GM18861 (cell line): Measurements from ENCODE around the gene CCDC39.
A peak's percentile ranks its signal among the peaks of the same experiment; 100 is the strongest.

Experiments used
- ATAC-seq: cut with Tn5 transposase; IDR thresholded peaks from one replicate; pipeline ENCODE4 v1.9.1; 2021; ENCODE audit not compliant: unreplicated experiment

Gene CCDC39

DNA sequence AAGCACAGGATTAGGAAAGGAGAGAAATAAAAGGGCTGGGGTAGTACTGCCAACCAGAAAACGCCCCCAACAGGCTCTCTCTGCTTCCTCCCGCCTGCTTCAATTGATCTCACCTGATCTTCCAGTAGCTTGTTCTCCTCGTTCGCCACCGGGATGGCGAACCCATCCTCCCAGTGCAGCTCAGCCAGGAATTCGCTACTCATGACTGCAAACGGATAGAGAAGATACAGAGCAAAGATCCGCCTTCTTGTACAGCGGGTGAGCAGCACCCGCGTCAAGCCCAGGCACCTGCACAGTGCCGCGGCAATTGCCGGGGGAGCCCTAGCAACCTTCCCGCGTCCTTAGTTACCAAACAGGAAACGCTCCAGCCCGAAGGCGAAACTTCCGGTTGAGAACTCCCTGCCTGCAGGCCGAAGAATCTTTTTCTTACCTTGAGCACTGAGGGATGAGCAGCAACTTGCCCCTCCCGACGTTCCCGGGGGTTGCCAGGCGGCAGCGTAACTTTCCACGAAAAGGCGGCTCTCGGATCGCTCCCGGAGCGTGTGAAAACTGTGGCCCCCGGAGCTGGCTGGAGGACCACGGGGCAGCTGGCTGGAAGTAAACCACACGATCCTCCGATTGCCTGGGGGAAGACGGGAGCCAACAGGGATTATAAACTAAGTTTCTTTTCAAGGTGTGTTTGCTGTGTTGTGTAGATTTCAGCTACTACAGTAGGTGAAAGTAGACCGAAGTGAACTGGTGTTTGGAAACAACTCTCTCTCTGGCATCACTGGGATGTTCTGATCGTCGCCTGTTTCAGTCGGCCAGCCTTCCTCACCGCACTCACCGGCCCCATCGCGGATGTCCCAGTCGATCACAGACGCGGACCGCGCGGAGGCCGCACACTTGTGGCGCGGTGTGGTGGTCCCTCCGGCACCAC is at the start of gene CCDC39:
CCDC39 (minus strand) TSS at position 312 of the 919 bp plus-strand sequence; CDS start at position 203, 109 bp downstream.
- peak; percentile 98 for ATAC-seq

GRCh38 chr3:180720012-180720411 is 40.7 kb upstream of the CCDC39 start:
- no peak for ATAC-seq

GRCh38 chr3:180707896-180708295 is 28.6 kb upstream of the CCDC39 start:
- no peak for ATAC-seq

- no peak for ATAC-seq
These were observed 26.3 kb upstream of the CCDC39 start for GRCh38 chr3:180705619-180706018.

DNA sequence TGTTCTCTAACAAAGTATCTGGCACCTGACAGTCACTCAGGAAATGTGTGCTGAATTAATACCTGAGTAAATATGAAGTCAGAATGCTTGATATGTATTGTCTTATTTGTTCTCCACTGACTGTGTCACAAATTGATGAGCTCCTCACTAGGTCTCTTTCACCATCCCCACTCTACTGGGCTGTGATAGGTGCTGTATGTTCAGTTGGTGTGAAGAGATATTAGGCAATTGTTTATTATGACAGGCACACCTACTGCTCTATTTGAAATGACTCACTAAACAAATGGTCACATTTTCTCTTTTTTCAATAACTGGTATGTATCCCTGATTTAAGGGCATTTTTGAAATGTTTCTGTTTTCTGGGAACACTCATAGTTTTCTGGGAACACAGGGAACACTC is 25.2 kb upstream of the CCDC39 start:
- ATAC-seq, result no peak

DNA sequence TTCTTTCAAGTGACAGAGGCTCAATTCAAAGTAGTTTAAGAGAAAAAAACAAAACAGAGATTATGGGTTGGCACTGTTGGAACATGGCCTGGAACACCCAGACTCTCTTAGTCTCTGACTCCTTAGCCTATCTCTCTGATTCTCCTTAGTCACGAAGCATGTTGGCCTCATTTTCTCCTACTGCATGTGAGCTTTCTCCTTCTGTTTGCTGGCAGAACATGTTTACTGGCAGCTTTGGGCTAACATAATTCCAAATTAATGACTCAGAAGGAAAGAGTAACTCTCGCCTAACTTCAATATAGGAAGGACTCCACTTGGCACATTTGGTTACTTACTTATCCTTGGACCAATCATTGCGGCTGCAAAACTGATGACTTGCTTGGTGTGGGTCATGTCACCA is 21.7 kb upstream of the CCDC39 start:
- ATAC-seq, result no peak

GRCh38 chr3:180698760-180699270 is 19.5 kb upstream of the CCDC39 start:
- no peak for ATAC-seq

- no peak for ATAC-seq
These were observed 15.0 kb upstream of the CCDC39 start for GRCh38 chr3:180694321-180694720.

DNA sequence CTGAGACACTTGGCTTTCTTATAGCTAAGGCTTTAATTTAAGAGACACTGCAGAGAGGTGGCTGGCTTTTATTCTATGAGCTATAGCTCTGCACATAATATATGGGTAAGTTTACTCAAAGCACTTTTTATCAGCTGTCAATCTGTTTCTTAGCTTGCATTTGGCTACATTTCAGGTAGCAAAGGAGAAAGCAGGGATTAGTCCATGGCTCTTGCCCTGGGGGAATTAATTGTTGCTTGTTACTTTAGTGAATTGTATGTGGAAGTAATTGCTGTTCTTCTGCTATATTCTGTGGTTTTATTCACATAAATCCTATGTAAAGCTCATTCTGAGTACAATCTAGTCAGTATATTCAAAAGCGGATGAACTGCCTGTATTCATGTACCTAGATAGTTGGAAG is 14.4 kb upstream of the CCDC39 start:
- ATAC-seq, result no peak

DNA sequence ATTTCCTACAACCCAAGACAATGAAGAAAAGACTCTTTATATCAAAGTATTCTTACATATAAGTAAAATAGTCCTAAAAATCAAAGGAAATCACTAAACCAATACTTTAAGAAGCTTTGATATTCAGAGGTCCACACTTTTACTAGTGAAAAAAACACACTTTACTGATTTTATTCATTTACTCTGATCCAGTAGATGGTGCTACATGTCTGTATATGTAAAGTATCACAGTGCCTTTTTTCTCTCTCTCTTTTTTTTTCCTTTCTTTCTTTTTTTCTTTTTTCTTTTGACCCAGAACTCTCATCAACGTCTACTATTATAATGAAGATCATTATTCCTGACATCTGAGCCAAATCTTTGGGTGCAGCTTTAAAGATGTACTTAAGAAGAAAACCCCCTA is 10.8 kb upstream of the CCDC39 start:
- ATAC-seq, result no peak

DNA sequence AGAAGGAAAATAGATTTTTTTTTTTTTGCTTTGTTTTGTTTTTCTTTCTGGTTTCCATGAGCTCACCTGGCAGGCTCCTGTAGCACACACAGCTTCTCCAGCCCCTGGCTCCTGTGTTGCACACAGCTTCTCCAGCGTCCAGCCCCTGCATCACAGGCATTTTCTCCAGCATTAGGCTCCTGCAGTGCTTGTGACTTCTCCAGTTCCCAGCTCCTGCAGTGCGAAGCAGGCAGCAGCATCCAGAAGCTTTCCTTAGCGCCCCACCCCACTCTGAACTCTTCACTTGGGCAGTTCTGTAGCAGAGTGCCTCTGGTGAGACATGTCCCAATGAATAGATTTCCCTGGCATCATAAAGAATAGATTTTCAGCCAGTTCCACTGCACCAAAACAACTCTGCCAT is 5.5 kb upstream of the CCDC39 start:
- ATAC-seq, result no peak

GRCh38 chr3:180683816-180684215 is 4.5 kb upstream of the CCDC39 start:
- no peak for ATAC-seq

- ATAC-seq, result peak; percentile 36
These were observed 775 bp upstream of the CCDC39 start for GRCh38 chr3:180680097-180680430.

DNA sequence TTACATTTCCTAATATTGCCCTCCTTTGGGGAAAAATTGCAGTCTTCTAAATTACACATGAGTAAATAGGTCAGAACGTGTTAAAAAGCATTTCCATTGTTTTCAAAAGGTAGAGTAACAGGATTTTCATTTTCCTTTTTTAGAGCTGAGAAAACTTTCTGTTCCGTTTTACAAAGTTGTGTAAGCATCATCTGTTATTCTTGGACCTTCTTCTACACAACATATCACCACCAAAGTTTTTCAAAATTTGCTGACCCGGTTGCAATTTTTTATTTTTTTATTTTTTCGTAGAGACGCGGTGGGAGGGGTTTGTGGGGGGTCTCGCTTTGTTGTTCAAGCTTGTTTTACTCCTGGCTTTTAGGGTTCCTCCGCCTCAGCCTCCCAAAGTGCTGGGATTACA is 1.1 kb downstream of the CCDC39 start:
- no peak for ATAC-seq

GRCh38 chr3:180661444-180661843 is 17.8 kb downstream of the CCDC39 start:
- ATAC-seq, result no peak

DNA sequence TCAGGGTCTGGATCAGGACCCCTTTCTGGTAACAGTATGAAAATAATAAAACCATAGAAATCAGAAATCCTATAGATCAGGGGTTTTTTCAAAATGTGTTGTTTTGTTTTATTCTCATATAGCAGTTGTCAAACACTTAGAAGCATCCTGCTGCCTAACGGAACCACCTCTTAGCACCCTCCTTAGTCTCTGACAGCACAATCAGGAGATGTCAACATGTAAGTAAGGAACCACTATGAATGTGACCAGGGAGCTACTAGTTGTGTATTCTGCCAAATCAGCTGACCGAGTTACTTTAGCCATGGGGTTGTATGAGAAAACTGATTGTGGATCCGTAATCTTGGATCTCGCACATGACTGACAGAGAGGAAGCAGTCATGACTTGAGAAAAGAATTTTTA is 22.2 kb downstream of the CCDC39 start:
- ATAC-seq, result no peak

DNA sequence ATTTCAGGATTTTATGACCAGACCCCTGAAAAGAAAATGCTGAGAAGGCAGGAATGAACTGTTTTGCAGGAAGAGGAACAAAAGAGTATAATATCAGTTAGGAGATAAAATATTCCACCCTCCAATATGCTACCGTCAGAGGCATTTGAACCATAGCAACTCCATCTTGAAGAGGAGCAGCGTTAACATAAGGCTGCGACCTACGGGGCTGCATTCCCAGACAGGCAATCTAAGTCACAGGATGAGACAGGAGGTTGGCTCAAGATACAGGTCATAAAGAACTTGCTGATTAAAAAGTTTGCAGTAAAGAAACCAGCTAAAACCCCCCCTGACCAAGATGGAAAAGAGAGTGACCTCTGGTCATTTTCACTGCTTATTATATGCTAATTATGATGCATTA is 22.9 kb downstream of the CCDC39 start:
- ATAC-seq, result no peak

DNA sequence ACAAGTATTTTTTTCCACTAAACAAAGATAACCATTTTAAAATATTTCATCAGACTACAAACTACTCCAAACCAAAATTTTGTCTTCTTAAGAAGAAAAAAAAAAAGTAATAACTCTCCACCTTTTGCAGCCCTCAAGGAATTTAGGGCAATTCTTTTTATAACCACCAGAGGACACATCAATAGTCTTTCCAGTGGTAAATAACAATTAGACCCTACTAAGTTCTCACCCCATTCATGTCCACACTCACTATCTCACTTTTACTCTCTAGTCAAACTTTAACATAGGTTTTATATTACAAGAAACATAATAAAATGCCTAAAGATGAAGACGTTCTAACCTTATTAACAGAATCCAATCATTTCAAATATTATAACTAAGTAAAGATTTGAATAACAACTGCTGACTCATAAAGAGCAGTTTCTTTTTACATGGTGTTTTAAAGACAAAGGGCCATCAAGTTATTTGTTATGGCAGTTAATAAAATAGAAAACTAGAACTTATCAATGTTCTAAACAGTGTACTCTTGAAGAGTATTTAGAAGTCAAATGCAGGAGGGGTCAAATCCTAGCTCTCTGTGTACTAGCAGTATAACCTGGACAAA is 33.0 kb downstream of the CCDC39 start:
- ATAC-seq, result no peak

DNA sequence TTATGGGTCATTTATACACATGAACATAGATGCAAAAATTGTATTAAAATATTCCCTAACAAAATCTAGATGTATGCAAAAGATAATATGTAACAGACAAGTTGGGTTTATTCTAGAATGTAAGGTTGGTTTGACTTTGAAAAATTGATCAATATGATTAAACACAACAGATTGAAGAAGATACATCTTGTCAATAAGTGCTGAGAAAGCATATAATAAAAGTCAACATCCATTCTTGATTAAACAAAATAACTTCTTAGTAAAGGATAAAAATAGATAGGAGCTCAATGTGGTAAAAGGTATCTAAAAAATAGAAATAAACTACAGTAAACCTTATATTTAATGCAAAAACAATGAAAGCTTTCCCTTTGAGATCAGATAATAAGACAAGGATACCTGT is 38.3 kb downstream of the CCDC39 start:
- no peak for ATAC-seq

- no peak for ATAC-seq
These were observed 45.6 kb downstream of the CCDC39 start for GRCh38 chr3:180633722-180634121.

GRCh38 chr3:180631317-180631716 is 48.0 kb downstream of the CCDC39 start:
- no peak for ATAC-seq

DNA sequence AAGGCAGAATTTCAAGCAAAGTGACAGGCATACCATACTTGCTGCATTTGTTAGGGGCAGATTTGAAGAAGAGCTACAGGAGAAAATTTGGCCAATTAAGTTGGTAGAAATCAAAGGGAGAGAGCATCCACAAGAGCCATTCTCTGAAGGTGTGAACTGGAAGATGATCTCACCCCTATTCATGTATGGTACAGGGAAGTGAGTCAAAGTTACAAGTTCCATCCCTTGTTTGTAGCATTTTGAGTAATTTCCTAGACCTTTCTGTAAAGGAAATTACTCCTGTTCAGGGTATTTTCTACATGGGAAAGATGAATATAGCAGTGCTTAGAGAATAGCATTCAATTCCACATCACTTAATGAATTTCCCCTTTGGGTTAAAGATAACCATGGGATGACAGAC is 48.9 kb downstream of the CCDC39 start:
- ATAC-seq, result no peak
